ENCODE measurements around the gene PHTF2.

DNA sequence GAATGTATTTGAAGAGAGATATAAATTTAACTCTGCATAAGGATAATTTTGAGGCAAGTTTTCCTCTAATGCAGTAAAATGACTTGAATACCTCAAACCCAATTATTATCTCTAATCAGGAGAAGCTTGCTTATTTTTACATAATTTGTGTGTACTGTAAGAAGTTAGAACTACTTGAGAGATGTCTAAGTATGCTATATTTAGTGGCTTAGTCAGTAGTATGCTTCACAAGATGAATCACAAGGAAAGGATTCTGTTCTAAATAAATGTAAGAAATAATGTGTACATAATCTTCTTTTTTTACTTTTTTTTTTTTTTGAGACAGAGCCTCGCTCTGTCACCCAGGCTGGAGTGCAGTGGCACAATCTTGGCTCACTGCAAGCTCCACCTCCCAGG is 13.7 kb downstream of the PHTF2 start:
- TF ChIP-seq, protein P1, sequence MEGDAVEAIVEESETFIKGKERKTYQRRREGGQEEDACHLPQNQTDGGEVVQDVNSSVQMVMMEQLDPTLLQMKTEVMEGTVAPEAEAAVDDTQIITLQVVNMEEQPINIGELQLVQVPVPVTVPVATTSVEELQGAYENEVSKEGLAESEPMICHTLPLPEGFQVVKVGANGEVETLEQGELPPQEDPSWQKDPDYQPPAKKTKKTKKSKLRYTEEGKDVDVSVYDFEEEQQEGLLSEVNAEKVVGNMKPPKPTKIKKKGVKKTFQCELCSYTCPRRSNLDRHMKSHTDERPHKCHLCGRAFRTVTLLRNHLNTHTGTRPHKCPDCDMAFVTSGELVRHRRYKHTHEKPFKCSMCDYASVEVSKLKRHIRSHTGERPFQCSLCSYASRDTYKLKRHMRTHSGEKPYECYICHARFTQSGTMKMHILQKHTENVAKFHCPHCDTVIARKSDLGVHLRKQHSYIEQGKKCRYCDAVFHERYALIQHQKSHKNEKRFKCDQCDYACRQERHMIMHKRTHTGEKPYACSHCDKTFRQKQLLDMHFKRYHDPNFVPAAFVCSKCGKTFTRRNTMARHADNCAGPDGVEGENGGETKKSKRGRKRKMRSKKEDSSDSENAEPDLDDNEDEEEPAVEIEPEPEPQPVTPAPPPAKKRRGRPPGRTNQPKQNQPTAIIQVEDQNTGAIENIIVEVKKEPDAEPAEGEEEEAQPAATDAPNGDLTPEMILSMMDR (IDR thresholded peaks at IDR 0.05): no peak
- TF ChIP-seq POLR2A (IDR thresholded peaks at IDR 0.05): no peak

Data from Peyer's patch (tissue), 4 donors.